Amniotic stem cell (primary cell): ENCODE data around the gene TIMP3.

Experiments
- DNase-seq: peaks from one replicate; lab custom pipeline; 2025; lab: John Stamatoyannopoulos, UW

Gene TIMP3

GRCh38 chr22:32882774-32883530 lies 81.4 kb downstream of the TIMP3 start:
- DNase-seq: no peak

- DNase-seq: no peak
Observed at GRCh38 chr22:32887324-32887980, 85.9 kb downstream of the TIMP3 start.

GRCh38 chr22:32888976-32889375 lies 87.5 kb downstream of the TIMP3 start:
- DNase-seq: no peak

- DNase-seq: no peak
Observed at GRCh38 chr22:32896891-32897290, 95.4 kb downstream of the TIMP3 start.

- peak; percentile 92 for DNase-seq
Observed at GRCh38 chr22:32897400-32897799, 95.9 kb downstream of the TIMP3 start.

- DNase-seq: no peak
Observed at GRCh38 chr22:32900886-32901635, 99.6 kb downstream of the TIMP3 start.

- DNase-seq: no peak
Observed at GRCh38 chr22:32901925-32902324, 100.4 kb downstream of the TIMP3 start.

GRCh38 chr22:32903507-32903906 lies 102.0 kb downstream of the TIMP3 start:
- no peak for DNase-seq

- no peak for DNase-seq
Observed at GRCh38 chr22:32904044-32904443, 102.5 kb downstream of the TIMP3 start.

GRCh38 chr22:32905400-32905799 lies 103.9 kb downstream of the TIMP3 start:
- DNase-seq: no peak

- no peak for DNase-seq
Observed at GRCh38 chr22:32909581-32910428, 108.3 kb downstream of the TIMP3 start.

- DNase-seq: no peak
Observed at GRCh38 chr22:32910429-32910772, 108.9 kb downstream of the TIMP3 start.

- no peak for DNase-seq
Observed at GRCh38 chr22:32911503-32911902, 110.0 kb downstream of the TIMP3 start.
